Colon (tissue), 2 donors: ENCODE data around the gene COL4A2.

ENCODE experiments used
- FAIRE-seq: peaks from 2 replicates; lab custom pipeline; 2012; peaks lifted over from hg19 to GRCh38; lab: Jason Lieb, UNC
- donor health status: control.
- donor health status: control.

COL4A2 gene

DNA sequence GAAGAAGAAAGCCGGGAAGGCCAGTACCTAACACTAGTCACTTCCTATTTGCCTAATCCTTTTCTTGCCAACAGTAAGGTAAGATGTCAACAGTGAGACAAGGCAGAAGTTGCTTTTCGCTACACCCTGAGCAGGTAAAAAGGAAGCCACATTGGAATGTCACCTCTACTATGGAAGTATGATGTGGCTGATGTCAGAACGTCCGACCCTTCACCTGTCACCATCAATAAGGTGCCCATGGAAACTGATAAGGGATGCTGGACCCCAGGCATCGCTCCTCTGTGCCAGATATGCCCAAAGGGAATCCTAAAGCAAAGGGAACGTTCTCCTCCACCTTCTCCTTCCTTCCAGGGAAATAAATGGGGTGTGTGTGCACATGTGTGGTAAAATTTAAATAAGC lies 34.4 kb upstream of the COL4A2 start:
- FAIRE-seq: no peak

DNA sequence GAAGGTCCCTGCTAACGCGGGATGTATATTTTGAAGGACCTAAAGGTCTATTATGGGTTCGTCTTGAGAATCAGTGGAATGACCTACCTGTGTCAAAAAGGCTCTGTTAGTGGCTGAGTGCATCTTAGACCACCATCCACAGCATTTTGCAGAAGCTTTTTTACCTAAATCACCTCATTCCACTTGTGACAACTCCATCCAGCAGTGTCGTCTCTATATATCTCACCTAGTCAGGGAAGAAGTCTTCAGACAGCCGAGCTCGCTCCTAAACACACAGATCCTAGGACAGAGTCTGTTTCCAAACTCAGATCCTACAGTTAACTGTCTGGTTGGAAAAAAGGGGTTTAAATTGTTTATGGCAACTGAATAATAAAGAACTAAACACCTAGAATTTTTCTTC lies 33.8 kb upstream of the COL4A2 start:
- no peak for FAIRE-seq

DNA sequence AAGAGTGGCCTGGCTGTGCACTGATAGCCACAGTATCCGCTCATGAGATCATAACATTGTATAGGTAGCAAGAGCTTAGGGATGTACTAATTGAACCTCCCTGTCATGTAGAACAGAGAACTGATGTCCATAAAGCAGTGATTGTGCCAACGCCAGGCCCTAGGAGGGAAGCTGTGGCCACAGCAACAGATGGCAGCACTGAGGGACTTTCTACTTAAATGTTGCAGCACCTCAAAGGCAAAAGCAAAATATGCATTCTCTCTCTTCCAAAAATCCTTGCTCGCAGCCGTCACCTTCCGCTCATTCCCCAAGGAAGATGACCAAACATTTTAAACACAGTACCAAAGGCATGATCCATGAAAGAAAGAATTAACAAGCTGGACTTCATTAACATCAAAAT lies 32.4 kb upstream of the COL4A2 start:
- no peak for FAIRE-seq

DNA sequence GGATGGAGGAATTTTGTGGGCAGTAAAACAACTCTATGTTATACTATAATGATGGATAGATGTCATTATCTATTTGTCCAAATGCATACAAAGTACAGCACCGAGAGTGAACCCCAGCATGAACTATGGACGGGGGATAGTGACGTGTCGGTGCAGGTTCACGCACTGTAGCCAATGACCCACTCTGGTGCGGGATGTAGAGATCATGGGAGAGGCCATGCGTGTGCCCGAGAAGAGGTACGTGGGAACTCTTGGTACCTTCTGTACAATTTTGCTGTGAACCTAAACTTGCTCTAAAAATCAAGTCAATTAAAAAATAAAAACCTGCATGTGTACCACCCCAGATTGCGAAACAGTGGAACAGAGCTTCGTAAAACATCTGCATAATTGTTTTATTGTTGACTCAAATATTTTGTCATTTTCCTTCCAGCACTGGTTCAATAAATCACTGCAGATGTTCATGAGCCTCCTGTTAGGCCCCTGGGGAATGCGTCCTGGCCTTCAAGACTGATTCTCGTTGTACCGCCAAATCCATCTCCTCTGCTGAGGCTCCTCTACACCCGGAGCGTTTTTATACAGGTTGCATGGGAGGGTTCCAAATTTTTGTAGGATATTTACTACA lies 31.0 kb upstream of the COL4A2 start:
- no peak for FAIRE-seq

DNA sequence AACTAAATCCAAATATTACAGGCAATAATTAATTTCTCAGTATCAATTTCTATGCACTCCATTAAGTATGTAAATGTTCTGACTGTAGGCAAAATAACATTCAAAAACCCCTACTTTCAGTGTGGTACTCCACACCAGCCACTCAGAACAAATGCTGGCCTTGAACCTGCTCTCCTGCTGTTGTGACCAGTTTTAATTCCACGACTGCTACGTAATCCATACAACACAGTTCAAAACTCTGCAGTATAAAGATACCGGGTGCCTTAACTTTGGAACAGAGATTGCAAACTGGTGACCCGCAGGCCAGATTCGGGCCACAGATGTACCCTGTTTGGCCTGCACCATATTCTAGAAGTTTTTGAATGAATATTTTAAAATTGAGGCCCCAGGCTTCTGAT lies 30.5 kb upstream of the COL4A2 start:
- FAIRE-seq: no peak

DNA sequence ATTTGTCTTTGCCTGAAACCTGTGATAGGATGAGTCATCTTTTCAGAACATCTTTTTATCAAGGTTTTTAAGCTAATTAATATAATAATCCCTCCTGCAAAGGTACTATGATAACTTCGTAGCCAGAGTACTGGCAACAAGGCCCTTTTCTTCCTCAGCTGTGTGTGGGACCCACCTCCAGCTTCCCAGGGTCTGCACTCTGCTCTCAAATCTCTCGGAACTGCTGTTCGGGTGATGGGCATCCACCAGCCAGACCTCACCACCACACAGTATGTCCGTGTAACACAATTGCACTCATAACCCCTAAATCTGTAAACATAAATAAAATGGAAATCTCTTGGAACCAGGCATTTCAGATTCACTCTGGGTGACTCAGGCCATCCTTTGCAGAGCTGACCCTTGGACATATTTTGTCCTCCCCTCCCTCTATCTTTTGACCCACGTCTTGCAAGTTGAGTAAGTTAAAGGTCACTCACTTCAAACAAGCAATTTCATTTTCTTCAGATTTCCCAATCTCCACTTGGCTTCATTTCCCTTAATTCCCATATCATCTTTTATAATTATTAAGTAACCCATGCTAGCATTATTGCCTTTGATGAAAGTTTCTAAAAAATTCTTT lies 29.6 kb upstream of the COL4A2 start:
- FAIRE-seq: no peak

DNA sequence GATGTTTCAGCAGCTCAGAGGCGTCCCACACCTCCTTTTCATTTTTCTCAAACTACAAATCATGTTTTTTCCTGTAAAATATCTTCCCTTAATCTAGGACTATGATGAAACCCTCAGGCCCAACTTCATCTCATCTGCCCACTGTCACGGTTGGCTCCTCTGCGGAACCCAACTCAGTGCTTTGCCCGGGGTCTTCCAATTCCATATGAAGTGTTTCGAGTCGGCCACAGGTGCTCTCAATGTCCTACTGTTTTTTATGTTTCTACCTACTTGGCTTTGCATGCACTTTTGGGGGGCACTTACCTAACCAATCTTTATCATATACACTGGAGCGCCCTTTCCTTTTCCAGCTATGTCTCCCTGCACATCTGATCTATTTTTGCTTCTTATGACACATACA lies 28.2 kb upstream of the COL4A2 start:
- FAIRE-seq: no peak

DNA sequence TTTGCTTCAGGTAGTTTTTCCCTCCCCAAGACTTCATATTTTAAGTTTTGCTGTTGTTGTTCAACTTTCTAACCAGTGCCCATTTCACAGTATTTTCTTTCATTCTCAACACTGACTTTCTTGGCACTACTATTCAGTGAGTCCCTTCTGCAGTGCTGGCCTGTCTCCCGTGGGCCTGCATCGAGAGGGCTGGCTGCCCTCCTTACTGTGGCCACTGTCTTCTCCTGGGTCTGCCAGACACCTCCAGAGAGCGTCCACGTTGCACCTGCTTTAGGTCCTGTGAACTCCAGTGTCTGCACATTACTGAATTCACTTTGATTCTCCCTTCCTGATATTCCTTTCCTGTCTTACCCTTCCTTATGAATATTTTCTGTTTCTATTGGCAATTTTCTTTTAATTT lies 27.4 kb upstream of the COL4A2 start:
- FAIRE-seq: no peak

DNA sequence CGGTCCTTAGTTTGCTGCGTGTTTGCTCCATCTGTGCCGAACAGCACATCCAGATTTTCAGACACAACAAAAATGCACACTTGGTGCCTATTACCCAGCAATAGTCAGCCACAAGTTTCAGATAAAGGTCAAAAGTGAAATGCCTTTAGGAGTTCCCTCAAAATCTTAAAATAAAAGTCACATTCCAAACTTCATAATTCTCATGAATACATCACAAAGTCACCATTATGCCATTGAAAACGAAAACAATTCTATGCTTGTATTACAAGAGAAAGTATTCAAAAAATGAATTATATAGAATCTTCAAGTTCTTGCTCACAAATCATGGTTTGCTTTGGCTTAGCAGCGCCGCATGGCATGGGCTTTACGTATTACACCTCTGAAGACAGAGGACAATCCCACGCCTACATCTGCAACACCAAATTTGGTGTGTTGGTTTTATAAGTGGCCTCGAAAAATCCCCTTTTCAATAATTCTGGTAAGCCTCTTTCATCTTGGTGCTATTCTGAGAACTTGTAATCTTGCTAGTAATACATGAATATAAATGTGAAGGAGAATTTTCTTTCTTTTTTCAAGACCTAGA lies 26.8 kb upstream of the COL4A2 start:
- no peak for FAIRE-seq

DNA sequence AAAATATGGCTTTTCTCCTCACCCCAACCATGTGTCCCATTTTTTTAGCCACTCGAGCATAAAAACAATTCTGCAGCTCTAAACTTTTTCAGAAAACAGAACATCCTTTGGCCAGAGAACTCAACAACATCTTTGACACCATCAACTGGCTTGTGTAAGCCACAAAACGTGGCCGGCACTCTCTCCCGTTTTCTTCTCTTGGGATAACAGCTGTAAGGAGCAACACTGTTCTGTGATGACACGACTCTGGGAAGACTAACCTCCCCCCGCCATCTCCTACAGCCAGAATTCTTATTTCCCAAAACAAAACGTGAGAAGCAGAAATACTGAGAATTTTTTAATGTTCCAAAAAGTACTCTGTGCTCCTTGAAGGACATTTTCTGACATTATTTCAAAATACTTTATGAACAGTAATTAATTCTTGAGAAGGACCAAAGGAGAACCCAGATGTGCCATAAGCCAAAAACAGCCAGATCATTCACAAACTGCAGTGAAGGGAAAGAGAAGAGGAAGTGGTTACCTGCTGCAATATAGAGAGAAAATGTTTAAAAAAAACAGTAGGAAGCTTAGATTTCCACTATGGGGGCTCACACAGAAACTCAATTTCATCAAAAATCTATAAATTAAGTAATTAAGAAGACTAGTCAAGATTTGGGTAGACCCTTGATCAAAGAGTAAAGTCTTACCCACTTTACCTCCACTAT lies 25.9 kb upstream of the COL4A2 start:
- no peak for FAIRE-seq

DNA sequence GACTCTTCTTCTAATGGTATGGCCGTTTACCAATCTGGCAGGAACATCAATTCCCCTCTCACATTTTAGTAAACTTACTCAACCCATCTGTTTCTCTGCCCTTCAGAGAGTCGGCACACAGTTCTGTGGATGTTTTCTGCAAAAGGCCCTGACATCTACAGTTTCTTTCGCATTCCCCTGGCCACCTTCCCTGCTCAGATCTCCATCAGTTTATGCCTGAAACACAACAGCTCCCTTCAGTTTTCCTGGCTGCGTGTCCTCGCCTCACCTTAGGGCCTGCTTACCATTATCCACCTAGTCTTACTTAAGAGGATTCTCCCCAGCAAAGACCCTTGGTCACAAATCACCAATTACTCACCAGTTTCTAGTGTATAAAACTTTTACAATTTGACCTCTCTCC lies 25.3 kb upstream of the COL4A2 start:
- no peak for FAIRE-seq

DNA sequence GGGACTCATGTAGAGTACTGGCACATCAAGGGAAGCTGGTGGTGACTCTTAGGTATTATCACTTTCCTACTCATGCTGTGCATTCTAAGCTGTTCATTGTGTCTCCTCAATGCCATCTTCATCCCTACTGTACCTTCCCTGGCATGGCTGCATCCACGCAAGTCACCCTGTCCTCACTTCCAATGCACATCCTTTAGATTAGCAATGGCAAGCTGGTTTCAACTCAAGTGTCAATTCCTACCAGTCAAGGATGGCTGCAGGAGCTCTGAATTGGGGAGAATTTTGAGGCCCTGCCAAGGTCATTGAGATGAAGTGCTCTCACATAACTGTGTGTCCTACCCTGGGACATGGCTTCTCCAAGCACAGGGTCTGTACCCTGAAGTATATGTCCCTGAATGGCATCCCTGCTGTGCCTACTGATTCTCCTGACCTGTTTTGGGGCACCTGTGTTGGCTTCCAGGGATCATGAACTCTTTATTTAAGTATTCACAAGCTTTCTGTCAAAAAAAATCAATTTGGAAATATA lies 24.7 kb upstream of the COL4A2 start:
- no peak for FAIRE-seq

DNA sequence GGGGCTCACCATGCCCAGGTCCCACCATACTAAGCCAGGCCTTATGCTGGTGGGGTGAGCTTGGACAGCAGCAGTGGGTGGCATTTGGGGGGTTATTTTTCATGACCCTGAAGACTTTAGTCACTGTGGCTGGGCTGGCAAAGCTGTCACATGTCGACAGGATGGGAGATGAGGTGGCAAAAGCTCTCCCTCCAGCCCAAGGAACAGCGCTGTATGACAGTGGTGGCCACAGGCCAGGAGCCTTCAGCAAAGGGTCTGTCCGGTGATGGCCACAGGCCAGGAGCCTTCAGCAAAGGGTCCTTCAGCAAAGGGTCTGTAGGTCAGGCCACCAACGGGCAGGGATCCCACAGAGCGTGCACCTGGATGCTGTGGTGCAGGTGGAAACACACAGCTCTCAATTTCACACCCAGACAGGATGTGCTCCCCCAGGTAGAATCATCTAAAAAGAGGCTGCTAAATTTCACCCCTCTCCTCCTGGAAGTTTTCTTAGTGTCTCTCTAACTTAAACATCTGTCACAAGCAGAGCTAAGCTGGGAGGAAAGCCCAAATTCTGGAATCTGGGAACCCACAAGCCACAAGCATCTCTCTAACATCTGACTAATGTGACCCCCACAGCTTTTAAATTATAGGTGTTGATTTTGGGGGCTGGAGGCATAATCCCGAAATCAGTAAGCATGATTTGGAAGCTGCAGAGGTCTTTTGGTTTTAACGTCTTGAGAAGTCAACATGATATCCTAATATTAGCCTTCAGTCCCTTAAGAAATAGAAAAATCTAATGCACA lies 23.2 kb upstream of the COL4A2 start:
- FAIRE-seq: no peak

DNA sequence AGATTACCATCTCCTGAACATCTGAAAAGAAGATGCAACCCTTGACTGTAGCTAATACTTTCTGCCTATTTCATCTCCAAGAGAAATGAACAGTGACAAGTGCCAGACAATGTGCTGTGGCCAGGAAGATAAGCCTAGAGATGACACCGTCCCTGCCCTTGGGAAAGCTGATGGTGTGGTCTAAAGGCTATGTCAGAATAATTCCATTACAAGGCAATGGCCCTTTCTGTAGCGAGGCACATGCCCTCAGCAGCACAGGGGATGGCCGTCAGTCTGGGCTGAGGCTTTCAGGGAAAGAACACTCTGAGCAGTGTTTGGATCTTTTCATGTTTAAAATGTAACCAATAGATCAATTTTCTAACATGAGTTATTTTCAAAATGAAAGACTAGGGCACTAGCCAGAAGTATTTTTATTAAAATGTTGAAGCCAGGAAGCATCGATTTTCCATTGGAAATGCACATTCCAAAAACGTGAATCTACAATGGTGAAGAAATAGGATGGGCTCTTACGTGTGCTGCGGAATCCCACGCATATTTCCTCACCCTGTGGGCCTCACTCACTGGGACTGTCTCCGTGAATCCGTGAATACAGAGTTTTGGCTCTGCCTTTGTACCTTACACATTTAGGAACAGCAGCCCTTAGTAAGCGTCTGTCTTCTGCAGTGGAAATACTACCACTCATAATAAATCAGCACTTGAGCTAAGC lies 22.2 kb upstream of the COL4A2 start:
- no peak for FAIRE-seq

DNA sequence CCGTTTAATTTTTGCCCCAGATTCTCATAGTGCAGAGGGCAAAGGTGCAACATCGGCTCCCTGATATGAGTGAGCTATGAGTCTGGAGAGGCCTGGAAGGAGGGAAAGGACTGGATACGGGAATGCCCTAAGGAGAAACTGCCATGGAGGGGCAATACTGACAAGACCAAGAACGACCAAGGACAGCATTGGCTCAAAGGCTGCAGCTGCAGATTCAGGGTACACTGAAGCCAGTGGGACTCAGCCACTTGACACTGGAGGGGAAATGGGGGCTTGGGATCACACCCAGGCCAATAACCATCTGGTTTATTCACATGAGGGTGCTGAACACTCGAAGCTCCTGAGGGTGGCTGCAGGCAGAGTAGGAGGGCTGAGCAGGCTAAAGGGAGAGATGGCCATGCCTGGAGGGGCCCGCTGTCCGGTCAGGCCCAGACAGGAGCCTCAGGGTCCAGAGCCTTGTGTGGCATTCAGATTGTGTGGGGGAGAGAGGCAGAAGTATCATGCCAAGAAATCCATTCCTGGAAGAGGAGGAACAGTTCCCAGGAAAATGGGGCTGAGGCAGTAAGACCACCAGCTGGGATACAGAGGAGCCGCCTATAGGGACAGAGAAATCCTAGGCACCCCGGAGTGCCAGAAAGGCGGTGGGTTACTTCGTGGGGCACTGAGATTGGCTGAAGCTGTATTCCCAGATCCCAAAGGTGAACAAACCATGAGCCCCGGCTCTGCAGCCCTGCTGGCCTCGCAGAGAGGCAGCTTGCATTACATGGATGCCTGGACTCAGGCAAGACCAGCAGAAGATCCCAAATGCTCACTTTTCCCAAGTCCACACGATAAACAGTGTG lies 20.9 kb upstream of the COL4A2 start:
- FAIRE-seq: no peak

DNA sequence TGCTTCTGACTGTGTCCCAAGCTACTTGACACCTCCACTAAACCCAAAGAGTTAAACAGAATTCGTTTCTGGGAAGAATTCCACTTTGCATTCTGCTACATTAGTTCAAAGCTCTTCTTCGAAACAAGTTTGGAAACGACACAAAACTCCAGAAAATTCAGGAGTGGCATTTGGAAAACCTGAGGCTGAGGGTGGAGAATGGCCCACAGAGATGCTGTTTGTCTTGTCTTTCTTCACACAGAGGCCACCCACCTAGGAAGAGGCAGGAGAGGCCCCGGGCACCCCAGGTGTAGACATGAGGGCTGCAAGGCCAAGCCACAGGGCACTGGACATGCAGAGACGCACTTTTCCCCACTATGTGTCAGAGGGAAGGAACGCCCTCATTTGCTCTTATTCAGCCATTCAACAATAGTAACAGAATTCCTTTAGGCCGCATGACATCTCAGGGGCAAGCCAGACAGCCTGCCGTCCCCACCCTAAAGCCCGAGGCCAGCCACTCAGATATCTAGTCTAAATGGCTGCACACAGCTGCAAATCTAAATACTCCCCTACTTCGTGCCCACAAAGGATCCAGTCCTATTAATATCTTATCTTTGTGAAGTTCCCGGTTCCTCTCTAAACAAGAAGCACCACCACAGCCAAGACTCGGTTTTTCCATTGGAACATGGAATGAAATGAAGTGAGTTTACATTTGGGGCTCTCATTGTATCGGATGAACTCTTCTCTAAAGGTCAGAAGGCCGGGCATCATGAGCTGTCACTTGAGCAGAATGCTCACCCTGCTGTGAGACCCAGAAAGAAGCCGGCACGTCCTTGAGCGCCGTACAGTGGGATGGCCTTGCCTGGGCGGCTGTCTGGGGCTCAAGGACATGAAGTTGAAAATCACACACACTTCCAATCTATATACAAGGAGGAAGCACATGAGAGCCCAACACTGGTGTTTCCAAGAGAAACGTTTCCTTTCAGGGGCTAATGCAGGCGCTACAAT lies 20.0 kb upstream of the COL4A2 start:
- no peak for FAIRE-seq

DNA sequence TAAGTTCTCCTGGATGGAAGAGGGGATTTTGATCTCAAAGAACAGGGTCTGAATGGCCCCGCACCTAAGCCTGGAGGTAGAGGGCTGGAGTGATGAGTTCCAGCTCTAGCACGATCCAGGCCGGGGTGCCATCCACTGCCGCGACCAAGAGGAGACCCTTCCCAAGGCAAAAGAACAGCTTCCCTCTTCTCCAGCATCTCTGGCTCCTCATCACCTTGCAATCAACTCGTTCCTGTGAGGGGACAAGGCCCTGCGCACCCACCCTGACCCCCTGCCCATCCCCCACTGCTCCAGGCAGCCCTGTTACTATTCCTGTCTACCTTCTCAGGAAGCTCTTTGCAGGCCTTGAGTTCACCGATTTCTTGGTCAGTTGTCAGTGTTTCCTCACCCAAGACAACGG lies 17.9 kb upstream of the COL4A2 start:
- no peak for FAIRE-seq

DNA sequence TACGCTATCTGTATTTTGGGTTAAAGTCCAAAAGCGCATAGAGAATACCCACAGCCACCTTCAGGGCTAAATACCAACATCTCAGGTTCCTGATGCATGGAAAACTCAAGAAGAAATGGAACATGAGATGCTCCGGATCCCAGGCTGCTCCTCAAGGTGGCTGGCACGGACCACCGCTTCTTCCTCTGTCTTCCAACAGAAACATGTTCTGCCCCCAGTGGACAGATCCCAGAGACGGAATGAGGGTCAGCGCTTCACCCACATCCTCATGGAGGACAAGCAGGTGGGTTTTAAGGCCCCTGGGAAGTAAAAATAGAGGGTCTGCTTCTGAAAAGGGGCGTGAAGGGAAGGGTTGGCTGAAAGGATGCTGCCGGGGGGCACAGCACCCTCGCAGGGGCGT lies 17.4 kb upstream of the COL4A2 start:
- FAIRE-seq: no peak

DNA sequence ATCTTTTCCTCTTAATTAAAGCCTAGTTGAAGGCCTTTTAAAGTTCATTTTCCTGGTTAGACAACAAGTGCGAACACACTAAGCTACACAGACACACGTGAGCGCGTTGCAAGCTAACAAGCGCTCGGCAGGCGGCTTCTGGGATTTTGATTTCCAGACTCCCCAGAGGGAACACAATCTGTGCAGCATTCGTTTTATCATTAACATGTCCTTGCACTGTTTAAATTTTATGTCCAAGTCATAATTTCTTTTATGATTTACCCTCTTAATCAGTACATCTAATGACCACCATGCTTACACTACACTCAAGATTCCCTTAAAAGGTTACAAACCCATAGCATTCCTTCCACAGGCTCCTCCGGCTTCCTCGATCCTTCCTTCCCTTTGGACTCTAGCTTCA lies 16.9 kb upstream of the COL4A2 start:
- no peak for FAIRE-seq

DNA sequence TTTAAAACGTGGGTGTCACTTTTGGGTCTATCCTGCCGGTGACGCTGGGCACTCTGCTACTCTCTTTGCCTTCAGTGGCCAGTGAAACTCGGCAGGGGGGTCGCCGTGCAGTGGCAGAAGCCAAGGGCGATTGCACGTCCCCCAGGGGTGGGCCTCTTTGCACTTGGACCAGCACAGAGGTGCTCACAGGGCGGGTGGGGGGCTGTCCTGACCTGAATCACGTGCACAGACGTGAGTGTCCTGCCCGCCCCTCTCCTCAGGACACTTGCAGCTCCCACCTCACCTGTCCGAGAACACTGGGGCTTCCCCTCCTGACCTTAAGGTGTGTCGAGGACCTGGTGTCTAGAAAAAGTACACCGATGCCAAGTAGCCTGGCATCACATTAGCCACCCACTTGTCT lies 16.3 kb upstream of the COL4A2 start:
- FAIRE-seq: no peak
